ENCODE measurements around the gene PSMB10. TPM values are rescaled to one million over a fixed set of nuclear protein-coding genes. Genes with fewer than 3 reads are reported as not detected.

Gene PSMB10
- total and polyA plus RNA-seq, 2 of the 8 experiments (the other 6 are each of a cell fraction or from before 2014, with no cell fraction given) = 32.1 to 61.9 TPM

DNA sequence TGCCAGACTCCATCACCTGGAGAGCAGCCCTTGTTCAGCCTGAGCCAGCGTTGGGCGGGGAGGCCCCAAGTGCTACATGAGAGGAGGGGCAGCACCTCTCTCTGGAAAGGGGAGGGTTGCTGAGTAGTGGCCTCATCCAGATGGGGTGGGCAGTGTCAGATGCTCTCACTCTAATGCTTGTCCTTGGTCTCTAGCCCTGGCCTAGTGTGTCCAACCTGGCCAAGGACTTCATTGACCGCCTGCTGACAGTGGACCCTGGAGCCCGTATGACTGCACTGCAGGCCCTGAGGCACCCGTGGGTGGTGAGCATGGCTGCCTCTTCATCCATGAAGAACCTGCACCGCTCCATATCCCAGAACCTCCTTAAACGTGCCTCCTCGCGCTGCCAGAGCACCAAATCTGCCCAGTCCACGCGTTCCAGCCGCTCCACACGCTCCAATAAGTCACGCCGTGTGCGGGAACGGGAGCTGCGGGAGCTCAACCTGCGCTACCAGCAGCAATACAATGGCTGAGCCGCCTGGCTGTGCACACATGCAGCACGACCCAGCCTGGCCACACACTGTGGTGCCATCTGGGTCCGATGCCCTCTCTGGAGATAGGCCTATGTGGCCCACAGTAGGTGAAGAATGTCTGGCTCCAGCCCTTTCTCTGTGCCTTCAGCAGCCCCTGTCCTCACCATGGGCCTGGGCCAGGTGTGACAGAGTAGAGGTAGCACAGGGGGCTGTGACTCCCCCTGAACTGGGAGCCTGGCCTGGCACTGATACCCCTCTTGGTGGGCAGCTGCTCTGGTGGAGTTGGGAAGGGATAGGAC is 9.3 kb downstream of the PSMB10 start:
- no peak overlapping the region for H3K14ac ChIP-seq (ENCODE audit: insufficient read length)
- no peak overlapping the region for H2BK20ac ChIP-seq (ENCODE audit: low read length)
- peaks cover 0 to 8% (median 4%) of the 10 kb centered on the region in 4 experiments; a peak in 5 of 7 replicates for H3K4me1 ChIP-seq (replicated peaks in 1 of 4; ENCODE audit: control insufficient read depth in 3 of 4, insufficient read depth in 4 of 4, low read length in 3 of 4)
- H3K36me3 ChIP-seq (ENCODE audit: control insufficient read depth in 2 of 4, insufficient read depth in 4 of 4, low read length in 3 of 4) = no peaks in the 10 kb centered on the region; a peak in 2 of 8 replicates
- no peak for DNase-seq (ENCODE audit: low read depth in 1 of 2, low spot score in 2 of 2)
- WGBS, 2 experiments (ENCODE audit: extremely low coverage in 1 of 2, insufficient coverage in 1 of 2, insufficient read length in 1 of 2, insufficient replicate concordance in 2 of 2, low coverage in 1 of 2, low lambda C conversion rate in 2 of 2, missing lambda C conversion rate in 1 of 2) = 96% methylated on average over 22 of the region's 22 CpGs; no CpG with 5 or more reads in 1 of the 2 experiments
- H4K8ac ChIP-seq (ENCODE audit: extremely low read depth, insufficient read depth, low read length) = no peak overlapping the region
- H3K23ac ChIP-seq (ENCODE audit: insufficient read length) = no peak overlapping the region
- H4K5ac ChIP-seq (ENCODE audit: insufficient read length, low read depth, low read length) = no peak overlapping the region
- POLR2A ChIA-PET (ENCODE audit: partially characterized antibody) = interaction anchor here (0.6 to 7.5 kb wide), 5 partner anchors 8 to 165 kb away, joined by 3 to 43 read pairs (median 6); partner anchors contain the start of genes NRN1L and PSMB10
- CTCF ChIA-PET (ENCODE audit: partially characterized antibody) = interaction anchor here (0.9 to 27.1 kb wide), 12 partner anchors 12 to 407 kb away, joined by 3 to 623 read pairs (median 4); partner anchors contain the start of genes EDC4, NRN1L and PSKH1
- no peak overlapping the region for H3K27ac ChIP-seq (ENCODE audit: low read depth, low read length)
- H2BK15ac ChIP-seq (ENCODE audit: low read length) = no peak overlapping the region; the same call in 1 of the 2 replicates
- no peak overlapping the region for H2BK5ac ChIP-seq (ENCODE audit: low read depth, low read length)
- H3K27me3 ChIP-seq (replicated peaks in 1 of 4; ENCODE audit: control insufficient read depth in 3 of 4, extremely low read depth in 1 of 4, insufficient read depth in 3 of 4, low read length in 3 of 4) = no peaks in the 10 kb centered on the region
- H2AK5ac ChIP-seq (ENCODE audit: low read depth, low read length) = no peak overlapping the region
- H3K4ac ChIP-seq (replicated peaks; ENCODE audit: insufficient read length, low read depth, low read length) = no peak overlapping the region
- no peak overlapping the region for H2BK12ac ChIP-seq (ENCODE audit: low read depth, low read length)
- no peak overlapping the region for H3K18ac ChIP-seq (ENCODE audit: extremely low read depth, low read length)
- H3K9ac ChIP-seq (replicated peaks in 1 of 4; ENCODE audit: extremely low read depth in 1 of 4, low read depth in 3 of 4, low read length in 3 of 4) = no peak overlapping the region
- no peak overlapping the region for H3K4me3 ChIP-seq (ENCODE audit: extremely low read depth in 1 of 4, insufficient read depth in 2 of 4, low read depth in 3 of 4, low read length in 4 of 4)
- no peaks in the 10 kb centered on the region for H3K79me2 ChIP-seq (ENCODE audit: control insufficient read depth in 1 of 2, insufficient read depth in 2 of 2, low read length in 2 of 2)
- H3K23me2 ChIP-seq (ENCODE audit: low read depth, low read length) = no peaks in the 10 kb centered on the region
- no peak overlapping the region for H4K91ac ChIP-seq (replicated peaks; ENCODE audit: insufficient read length, low read length)
- no peak overlapping the region for H3K4me2 ChIP-seq (ENCODE audit: insufficient read depth in 1 of 2, low read depth in 2 of 2, low read length in 2 of 2)
- no peak for FAIRE-seq
- no peak overlapping the region for H3K56ac ChIP-seq (replicated peaks; ENCODE audit: insufficient read length, low read depth, low read length)
- H2BK120ac ChIP-seq (replicated peaks; ENCODE audit: low read depth, low read length) = no peak overlapping the region
- peaks cover 8 to 27% of the 10 kb centered on the region in 2 experiments for H4K20me1 ChIP-seq (replicated peaks in 1 of 2; ENCODE audit: control insufficient read depth in 1 of 2, insufficient read depth in 2 of 2, low read length in 2 of 2)
- H3K9me3 ChIP-seq (ENCODE audit: insufficient read depth in 2 of 2, low read depth in 1 of 2, low read length in 1 of 2) = no peaks in the 10 kb centered on the region
- no peak overlapping the region for H2AFZ ChIP-seq (ENCODE audit: low read length)
- H3K79me1 ChIP-seq (ENCODE audit: low read depth, low read length) = no peaks in the 10 kb centered on the region
- TF ChIP-seq TAF7 (optimal IDR thresholded peaks at IDR 0.05; ENCODE audit: borderline replicate concordance, low read depth, low read length) = no peak
- TF ChIP-seq, protein P1, sequence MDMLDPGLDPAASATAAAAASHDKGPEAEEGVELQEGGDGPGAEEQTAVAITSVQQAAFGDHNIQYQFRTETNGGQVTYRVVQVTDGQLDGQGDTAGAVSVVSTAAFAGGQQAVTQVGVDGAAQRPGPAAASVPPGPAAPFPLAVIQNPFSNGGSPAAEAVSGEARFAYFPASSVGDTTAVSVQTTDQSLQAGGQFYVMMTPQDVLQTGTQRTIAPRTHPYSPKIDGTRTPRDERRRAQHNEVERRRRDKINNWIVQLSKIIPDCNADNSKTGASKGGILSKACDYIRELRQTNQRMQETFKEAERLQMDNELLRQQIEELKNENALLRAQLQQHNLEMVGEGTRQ (IDR thresholded peaks at IDR 0.05; ENCODE audit: low read length) = no peak
- TF ChIP-seq JUND (IDR thresholded peaks at IDR 0.05; ENCODE audit: low read length) = no peak
- TF ChIP-seq KDM1A (IDR thresholded peaks at IDR 0.05; ENCODE audit: borderline replicate concordance, low read length) = no peak
- no peak for TF ChIP-seq POU5F1 (IDR thresholded peaks at IDR 0.05; ENCODE audit: low read depth, low read length)
- no peak for TF ChIP-seq CTBP2 (IDR thresholded peaks at IDR 0.05; ENCODE audit: borderline replicate concordance, insufficient read depth, insufficient read length, low read length)
- no peak for TF ChIP-seq SP1 (IDR thresholded peaks at IDR 0.05; ENCODE audit: low read depth, low read length)
- TF ChIP-seq ZNF274 (IDR thresholded peaks at IDR 0.05; ENCODE audit: borderline replicate concordance, extremely low read depth, low read length) = no peak
- no peak for TF ChIP-seq EZH2 (IDR thresholded peaks at IDR 0.05; ENCODE audit: low read depth, low read length, severe bottlenecking)
- no peak for TF ChIP-seq TBP (IDR thresholded peaks at IDR 0.05; ENCODE audit: low read depth, low read length)
- no peak for TF ChIP-seq RBBP5 (IDR thresholded peaks at IDR 0.05; ENCODE audit: borderline replicate concordance, low read depth, low read length)

Measured in H1 (cell line).